ENCODE measurements around the gene SIX2. TPM values are rescaled to one million over a fixed set of nuclear protein-coding genes. Genes with fewer than 3 reads are reported as not detected.

Gene SIX2
- total and polyA plus RNA-seq, 2 experiments from 2014 or later = 0.87 to 1.3 TPM

GRCh38 chr2:44962176-44962695, 47.0 kb downstream of the SIX2 start:
- H3K9me3 Mint-ChIP-seq = no peaks in the 10 kb centered on the region
- H3K4me1 Mint-ChIP-seq = peaks cover 6% of the 10 kb centered on the region; the same call in 2 of the 3 replicates
- H2AFZ ChIP-seq = no peak overlapping the region
- no peaks in the 10 kb centered on the region for H3F3A ChIP-seq (replicated peaks; ENCODE audit: low read depth)
- ATAC-seq (no peak), DNase-seq (ENCODE audit: low spot score) (no peak)
- H3K4me3 ChIP-seq = no peak overlapping the region
- no peak overlapping the region for H3K27ac ChIP-seq (ENCODE audit: low read depth)
- no peaks in the 10 kb centered on the region for H3K36me3 Mint-ChIP-seq (ENCODE audit: low read depth)
- no peak overlapping the region for H3K27ac Mint-ChIP-seq
- H3K36me3 ChIP-seq (ENCODE audit: insufficient read depth) = no peaks in the 10 kb centered on the region
- no peaks in the 10 kb centered on the region for H3K79me2 ChIP-seq (replicated peaks; ENCODE audit: insufficient read depth)
- H3K27me3 Mint-ChIP-seq (ENCODE audit: insufficient read depth, low read depth, poor library complexity) = peaks cover 9% of the 10 kb centered on the region
- H3K4me2 ChIP-seq = no peak overlapping the region
- no peaks in the 10 kb centered on the region for H4K20me1 ChIP-seq (replicated peaks; ENCODE audit: insufficient read depth)
- H3K4me1 ChIP-seq (ENCODE audit: insufficient read depth) = peaks cover 15% of the 10 kb centered on the region
- H3K4me3 Mint-ChIP-seq = no peak overlapping the region
- TF ChIP-seq ETS1 (IDR thresholded peaks at IDR 0.05) (no peak), JUNB (IDR thresholded peaks at IDR 0.05; ENCODE audit: unreplicated experiment) (no peak), CREB1 (CRISPR knock-in tag; IDR thresholded peaks at IDR 0.05; ENCODE audit: low read depth) (no peak), ZNF114 (CRISPR knock-in tag; IDR thresholded peaks at IDR 0.05) (no peak), ZNF331 (CRISPR knock-in tag; IDR thresholded peaks at IDR 0.05; ENCODE audit: low read depth) (no peak), POLR2AphosphoS5 (IDR thresholded peaks at IDR 0.05; ENCODE audit: low read depth) (no peak), EZH2 (IDR thresholded peaks at IDR 0.05; ENCODE audit: low read depth, unreplicated experiment) (no peak), NANOG (IDR thresholded peaks at IDR 0.05; ENCODE audit: borderline replicate concordance) (no peak), EZH2phosphoT487 (IDR thresholded peaks at IDR 0.05; ENCODE audit: unreplicated experiment) (no peak), STAT1 (IDR thresholded peaks at IDR 0.05; ENCODE audit: unreplicated experiment) (no peak)
- TF ChIP-seq, protein P1, sequence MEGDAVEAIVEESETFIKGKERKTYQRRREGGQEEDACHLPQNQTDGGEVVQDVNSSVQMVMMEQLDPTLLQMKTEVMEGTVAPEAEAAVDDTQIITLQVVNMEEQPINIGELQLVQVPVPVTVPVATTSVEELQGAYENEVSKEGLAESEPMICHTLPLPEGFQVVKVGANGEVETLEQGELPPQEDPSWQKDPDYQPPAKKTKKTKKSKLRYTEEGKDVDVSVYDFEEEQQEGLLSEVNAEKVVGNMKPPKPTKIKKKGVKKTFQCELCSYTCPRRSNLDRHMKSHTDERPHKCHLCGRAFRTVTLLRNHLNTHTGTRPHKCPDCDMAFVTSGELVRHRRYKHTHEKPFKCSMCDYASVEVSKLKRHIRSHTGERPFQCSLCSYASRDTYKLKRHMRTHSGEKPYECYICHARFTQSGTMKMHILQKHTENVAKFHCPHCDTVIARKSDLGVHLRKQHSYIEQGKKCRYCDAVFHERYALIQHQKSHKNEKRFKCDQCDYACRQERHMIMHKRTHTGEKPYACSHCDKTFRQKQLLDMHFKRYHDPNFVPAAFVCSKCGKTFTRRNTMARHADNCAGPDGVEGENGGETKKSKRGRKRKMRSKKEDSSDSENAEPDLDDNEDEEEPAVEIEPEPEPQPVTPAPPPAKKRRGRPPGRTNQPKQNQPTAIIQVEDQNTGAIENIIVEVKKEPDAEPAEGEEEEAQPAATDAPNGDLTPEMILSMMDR (conservative IDR thresholded peaks at IDR 0.05; ENCODE audit: low read depth in 2 of 2) = no peak
- TF ChIP-seq, protein P2, sequence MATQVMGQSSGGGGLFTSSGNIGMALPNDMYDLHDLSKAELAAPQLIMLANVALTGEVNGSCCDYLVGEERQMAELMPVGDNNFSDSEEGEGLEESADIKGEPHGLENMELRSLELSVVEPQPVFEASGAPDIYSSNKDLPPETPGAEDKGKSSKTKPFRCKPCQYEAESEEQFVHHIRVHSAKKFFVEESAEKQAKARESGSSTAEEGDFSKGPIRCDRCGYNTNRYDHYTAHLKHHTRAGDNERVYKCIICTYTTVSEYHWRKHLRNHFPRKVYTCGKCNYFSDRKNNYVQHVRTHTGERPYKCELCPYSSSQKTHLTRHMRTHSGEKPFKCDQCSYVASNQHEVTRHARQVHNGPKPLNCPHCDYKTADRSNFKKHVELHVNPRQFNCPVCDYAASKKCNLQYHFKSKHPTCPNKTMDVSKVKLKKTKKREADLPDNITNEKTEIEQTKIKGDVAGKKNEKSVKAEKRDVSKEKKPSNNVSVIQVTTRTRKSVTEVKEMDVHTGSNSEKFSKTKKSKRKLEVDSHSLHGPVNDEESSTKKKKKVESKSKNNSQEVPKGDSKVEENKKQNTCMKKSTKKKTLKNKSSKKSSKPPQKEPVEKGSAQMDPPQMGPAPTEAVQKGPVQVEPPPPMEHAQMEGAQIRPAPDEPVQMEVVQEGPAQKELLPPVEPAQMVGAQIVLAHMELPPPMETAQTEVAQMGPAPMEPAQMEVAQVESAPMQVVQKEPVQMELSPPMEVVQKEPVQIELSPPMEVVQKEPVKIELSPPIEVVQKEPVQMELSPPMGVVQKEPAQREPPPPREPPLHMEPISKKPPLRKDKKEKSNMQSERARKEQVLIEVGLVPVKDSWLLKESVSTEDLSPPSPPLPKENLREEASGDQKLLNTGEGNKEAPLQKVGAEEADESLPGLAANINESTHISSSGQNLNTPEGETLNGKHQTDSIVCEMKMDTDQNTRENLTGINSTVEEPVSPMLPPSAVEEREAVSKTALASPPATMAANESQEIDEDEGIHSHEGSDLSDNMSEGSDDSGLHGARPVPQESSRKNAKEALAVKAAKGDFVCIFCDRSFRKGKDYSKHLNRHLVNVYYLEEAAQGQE (IDR thresholded peaks at IDR 0.05; ENCODE audit: unreplicated experiment) = no peak
- TF ChIP-seq, protein P3, sequence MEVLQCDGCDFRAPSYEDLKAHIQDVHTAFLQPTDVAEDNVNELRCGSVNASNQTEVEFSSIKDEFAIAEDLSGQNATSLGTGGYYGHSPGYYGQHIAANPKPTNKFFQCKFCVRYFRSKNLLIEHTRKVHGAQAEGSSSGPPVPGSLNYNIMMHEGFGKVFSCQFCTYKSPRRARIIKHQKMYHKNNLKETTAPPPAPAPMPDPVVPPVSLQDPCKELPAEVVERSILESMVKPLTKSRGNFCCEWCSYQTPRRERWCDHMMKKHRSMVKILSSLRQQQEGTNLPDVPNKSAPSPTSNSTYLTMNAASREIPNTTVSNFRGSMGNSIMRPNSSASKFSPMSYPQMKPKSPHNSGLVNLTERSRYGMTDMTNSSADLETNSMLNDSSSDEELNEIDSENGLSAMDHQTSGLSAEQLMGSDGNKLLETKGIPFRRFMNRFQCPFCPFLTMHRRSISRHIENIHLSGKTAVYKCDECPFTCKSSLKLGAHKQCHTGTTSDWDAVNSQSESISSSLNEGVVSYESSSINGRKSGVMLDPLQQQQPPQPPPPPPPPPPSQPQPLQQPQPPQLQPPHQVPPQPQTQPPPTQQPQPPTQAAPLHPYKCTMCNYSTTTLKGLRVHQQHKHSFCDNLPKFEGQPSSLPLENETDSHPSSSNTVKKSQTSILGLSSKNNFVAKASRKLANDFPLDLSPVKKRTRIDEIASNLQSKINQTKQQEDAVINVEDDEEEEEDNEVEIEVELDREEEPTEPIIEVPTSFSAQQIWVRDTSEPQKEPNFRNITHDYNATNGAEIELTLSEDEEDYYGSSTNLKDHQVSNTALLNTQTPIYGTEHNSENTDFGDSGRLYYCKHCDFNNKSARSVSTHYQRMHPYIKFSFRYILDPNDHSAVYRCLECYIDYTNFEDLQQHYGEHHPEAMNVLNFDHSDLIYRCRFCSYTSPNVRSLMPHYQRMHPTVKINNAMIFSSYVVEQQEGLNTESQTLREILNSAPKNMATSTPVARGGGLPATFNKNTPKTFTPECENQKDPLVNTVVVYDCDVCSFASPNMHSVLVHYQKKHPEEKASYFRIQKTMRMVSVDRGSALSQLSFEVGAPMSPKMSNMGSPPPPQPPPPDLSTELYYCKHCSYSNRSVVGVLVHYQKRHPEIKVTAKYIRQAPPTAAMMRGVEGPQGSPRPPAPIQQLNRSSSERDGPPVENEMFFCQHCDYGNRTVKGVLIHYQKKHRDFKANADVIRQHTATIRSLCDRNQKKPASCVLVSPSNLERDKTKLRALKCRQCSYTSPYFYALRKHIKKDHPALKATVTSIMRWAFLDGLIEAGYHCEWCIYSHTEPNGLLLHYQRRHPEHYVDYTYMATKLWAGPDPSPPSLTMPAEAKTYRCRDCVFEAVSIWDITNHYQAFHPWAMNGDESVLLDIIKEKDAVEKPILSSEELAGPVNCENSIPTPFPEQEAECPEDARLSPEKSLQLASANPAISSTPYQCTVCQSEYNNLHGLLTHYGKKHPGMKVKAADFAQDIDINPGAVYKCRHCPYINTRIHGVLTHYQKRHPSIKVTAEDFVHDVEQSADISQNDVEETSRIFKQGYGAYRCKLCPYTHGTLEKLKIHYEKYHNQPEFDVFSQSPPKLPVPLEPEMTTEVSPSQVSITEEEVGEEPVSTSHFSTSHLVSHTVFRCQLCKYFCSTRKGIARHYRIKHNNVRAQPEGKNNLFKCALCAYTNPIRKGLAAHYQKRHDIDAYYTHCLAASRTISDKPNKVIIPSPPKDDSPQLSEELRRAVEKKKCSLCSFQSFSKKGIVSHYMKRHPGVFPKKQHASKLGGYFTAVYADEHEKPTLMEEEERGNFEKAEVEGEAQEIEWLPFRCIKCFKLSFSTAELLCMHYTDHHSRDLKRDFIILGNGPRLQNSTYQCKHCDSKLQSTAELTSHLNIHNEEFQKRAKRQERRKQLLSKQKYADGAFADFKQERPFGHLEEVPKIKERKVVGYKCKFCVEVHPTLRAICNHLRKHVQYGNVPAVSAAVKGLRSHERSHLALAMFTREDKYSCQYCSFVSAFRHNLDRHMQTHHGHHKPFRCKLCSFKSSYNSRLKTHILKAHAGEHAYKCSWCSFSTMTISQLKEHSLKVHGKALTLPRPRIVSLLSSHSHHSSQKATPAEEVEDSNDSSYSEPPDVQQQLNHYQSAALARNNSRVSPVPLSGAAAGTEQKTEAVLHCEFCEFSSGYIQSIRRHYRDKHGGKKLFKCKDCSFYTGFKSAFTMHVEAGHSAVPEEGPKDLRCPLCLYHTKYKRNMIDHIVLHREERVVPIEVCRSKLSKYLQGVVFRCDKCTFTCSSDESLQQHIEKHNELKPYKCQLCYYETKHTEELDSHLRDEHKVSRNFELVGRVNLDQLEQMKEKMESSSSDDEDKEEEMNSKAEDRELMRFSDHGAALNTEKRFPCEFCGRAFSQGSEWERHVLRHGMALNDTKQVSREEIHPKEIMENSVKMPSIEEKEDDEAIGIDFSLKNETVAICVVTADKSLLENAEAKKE (CRISPR knock-in tag; IDR thresholded peaks at IDR 0.05) = no peak
- no peaks in the 10 kb centered on the region for H3K9me2 ChIP-seq (ENCODE audit: insufficient read depth)
- peaks cover 9% of the 10 kb centered on the region for H3K27me3 ChIP-seq (ENCODE audit: insufficient read depth)
